Thoracic aorta (tissue), 2 donors: ENCODE measurements around the gene USP9X. TPM values are rescaled to one million over a fixed set of nuclear protein-coding genes. Genes with fewer than 3 reads are reported as not detected.
"Not testable (repeated sequence)": the region's sequence is repeated elsewhere in the genome, so short reads cannot be mapped to it uniquely, and the experiment has no call there.

Experiments used
- ATAC-seq: fragments of 150-250 bp; one replicate; pipeline ENCODE4 v1.8.0; 2017; ENCODE audit warnings: low read depth; ENCODE audit not compliant: insufficient number of reproducible peaks, low FRiP score
- DNase-seq: peaks from one replicate; pipeline ENCODE4 v3.0.0-alpha.2; 2020; ENCODE audit warnings: low spot score
- H3K27ac ChIP-seq, 2 donors: fragments of 200-600 bp; sonication (generic); 1 replicate in 1 of 2; 2 replicates in 1 of 2; pipeline ENCODE4 v1.5.1; 2016; ENCODE audit warnings: mild to moderate bottlenecking in 2 of 2, moderate library complexity in 2 of 2
- H3K27me3 ChIP-seq: fragments of 200-600 bp; sonication (generic); replicated peaks from 2 replicates; pipeline ENCODE4 v1.6.0; 2016; ENCODE audit warnings: mild to moderate bottlenecking; ENCODE audit not compliant: insufficient read depth
- H3K36me3 ChIP-seq: fragments of 200-600 bp; sonication (generic); one replicate; pipeline ENCODE4 v1.5.1; 2016
- H3K4me1 ChIP-seq, 2 donors: fragments of 200-600 bp; sonication (generic); 1 replicate in 1 of 2; 2 replicates in 1 of 2; pipeline versions ENCODE4 v1.5.1 to v1.6.0; 2016; ENCODE audit warnings: low read depth in 2 of 2, mild to moderate bottlenecking in 1 of 2; ENCODE audit not compliant: control insufficient read depth in 1 of 2
- H3K4me3 ChIP-seq: fragments of 200-600 bp; sonication (generic); 2 replicates; pipeline ENCODE4 v1.5.1; 2016; ENCODE audit warnings: mild to moderate bottlenecking
- H3K9me3 ChIP-seq: fragments of 200-600 bp; sonication (generic); 2 replicates; pipeline ENCODE4 v1.5.1; 2016
- CTCF ChIP-seq: fragments of 200-600 bp; sonication (generic); IDR thresholded peaks from one replicate; pipeline ENCODE4 v1.5.1; 2019; ENCODE audit warnings: antibody characterized with exemption
- total RNA-seq, 2 donors: library from RNA; depleted of rRNA; stranded (reverse); fragments of >200 nt; gene quantifications; one replicate each; pipeline versions ENCODE4 v1.1.0 to v1.2.3, GENCODE V29; 2016

The USP9X gene
- total RNA-seq, 2 donors from 2014 or later: 81.4 to 87.8 TPM

GRCh38 chrX:41200785-41201184, 115.5 kb downstream of the USP9X start:
- ATAC-seq (no peak), DNase-seq (no peak)
- Histone ChIP-seq H3K4me1 (no peaks in the 10 kb centered on the region), H3K36me3 (peaks cover 7% of the 10 kb centered on the region), H3K4me3 (no peak overlapping the region), H3K27ac (no peak overlapping the region), H3K27me3 (no peaks in the 10 kb centered on the region), H3K9me3 (no peaks in the 10 kb centered on the region)
- TF ChIP-seq CTCF: no peak

- no peak overlapping the region for H3K4me3 ChIP-seq
- ATAC-seq: no peak
These were observed 124.6 kb downstream of the USP9X start for GRCh38 chrX:41209853-41210252.

GRCh38 chrX:41224605-41225004, 139.4 kb downstream of the USP9X start:
- H3K4me1 ChIP-seq: no peaks in the 10 kb centered on the region
- DNase-seq (no peak), ATAC-seq (no peak)
- peaks cover 8% of the 10 kb centered on the region for H3K36me3 ChIP-seq
- no peak overlapping the region for H3K4me3 ChIP-seq
- no peak overlapping the region for H3K27ac ChIP-seq
- no peaks in the 10 kb centered on the region for H3K9me3 ChIP-seq
- TF ChIP-seq CTCF: no peak
- H3K27me3 ChIP-seq: no peaks in the 10 kb centered on the region

More at GRCh38 chrX:41209853-41210252, 124.6 kb downstream of the USP9X start:
- H3K4me1 ChIP-seq: no peaks in the 10 kb centered on the region
- DNase-seq: no peak
- TF ChIP-seq CTCF: no peak
- no peaks in the 10 kb centered on the region for H3K9me3 ChIP-seq
- H3K36me3 ChIP-seq: peaks cover 15% of the 10 kb centered on the region
- no peaks in the 10 kb centered on the region for H3K27me3 ChIP-seq
- no peak overlapping the region for H3K27ac ChIP-seq

GRCh38 chrX:41233988-41234387, 148.7 kb downstream of the USP9X start:
- Histone ChIP-seq H3K27ac (no peak overlapping the region), H3K4me3 (no peak overlapping the region), H3K27me3 (no peaks in the 10 kb centered on the region), H3K36me3 (peaks cover 7% of the 10 kb centered on the region), H3K4me1 (no peaks in the 10 kb centered on the region), H3K9me3 (no peaks in the 10 kb centered on the region)
- ATAC-seq (no peak), DNase-seq (no peak)
- no peak for TF ChIP-seq CTCF

GRCh38 chrX:41234471-41234870, 149.2 kb downstream of the USP9X start:
- H3K4me3 ChIP-seq, ATAC-seq, H3K27ac ChIP-seq, DNase-seq, H3K4me1 ChIP-seq, H3K27me3 ChIP-seq, H3K9me3 ChIP-seq, H3K36me3 ChIP-seq: not testable (repeated sequence)

GRCh38 chrX:41234962-41235361, 149.7 kb downstream of the USP9X start:
- ATAC-seq (no peak), DNase-seq (no peak)
- Histone ChIP-seq H3K4me3 (no peak overlapping the region), H3K36me3 (peaks cover 7% of the 10 kb centered on the region), H3K9me3 (no peaks in the 10 kb centered on the region), H3K4me1 (no peaks in the 10 kb centered on the region), H3K27me3 (no peaks in the 10 kb centered on the region), H3K27ac (no peak overlapping the region)
- no peak for TF ChIP-seq CTCF
